Keratinocyte (primary cell): ENCODE results near the gene MYOCOS.

ENCODE experiments used
- CTCF ChIP-seq, 3 experiments: IDR thresholded peaks in 1 of 3; conservative IDR thresholded peaks in 1 of 3; optimal IDR thresholded peaks in 1 of 3; 2 replicates in 2 of 3; 3 replicates in 1 of 3; pipeline versions ENCODE3 to v1.5.1; 2011; ENCODE audit warnings: low read length in 3 of 3, mild to moderate bottlenecking in 3 of 3, moderate library complexity in 2 of 3, control low read depth in 1 of 3, inconsistent platforms in 1 of 3; ENCODE audit not compliant: insufficient read depth in 2 of 3; ENCODE audit errors: extremely low read depth in 1 of 3
- EZH2 ChIP-seq: IDR thresholded peaks from one replicate; pipeline ENCODE4 v1.6.1; 2012; ENCODE audit warnings: inconsistent platforms, mild to moderate bottlenecking, low read length, moderate library complexity

DNA sequence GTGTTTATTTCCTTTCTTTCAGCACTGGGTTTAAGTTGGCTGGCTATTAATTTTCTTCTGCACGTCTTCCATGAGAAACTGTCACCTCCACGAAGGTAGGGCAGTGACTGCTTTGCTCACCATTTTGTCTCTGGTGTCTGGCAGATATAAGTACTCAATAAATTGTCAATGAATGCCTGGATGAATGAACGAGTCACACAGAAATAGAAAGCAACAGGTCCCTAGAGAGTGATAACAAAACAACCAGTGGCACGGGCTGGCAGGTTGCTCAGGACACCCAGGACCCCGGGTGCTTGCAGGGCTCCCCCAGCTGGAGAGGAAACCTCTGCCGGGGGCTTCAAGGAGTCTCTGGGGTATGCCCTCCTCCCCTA lies 33.7 kb downstream of the MYOCOS start:
- TF ChIP-seq CTCF (optimal IDR thresholded peaks at IDR 0.05 in 1 of 3, IDR thresholded peaks at IDR 0.05 in 1 of 3, conservative IDR thresholded peaks at IDR 0.05 in 1 of 3; ENCODE audit: extremely low read depth in 1 of 3, insufficient read depth in 2 of 3, low read length in 3 of 3) (no peak), EZH2 (no peak)
